Neural cell (in vitro differentiated cells): ENCODE data around the gene WDFY1. TPM values are rescaled to one million over a fixed set of nuclear protein-coding genes. Genes with fewer than 3 reads are reported as not detected.

Experiments
- H2AFZ ChIP-seq: fragments of 200-600, 300-800 bp; sonication (generic), shearing (Covaris generic); 2 replicates; pipeline ENCODE4 v1.6.0; 2014; ENCODE audit warnings: low read depth, mild to moderate bottlenecking, antibody characterized with exemption, low read length, moderate library complexity
- H3F3A ChIP-seq: fragments of 200-600 bp; shearing (Covaris generic); 2 replicates; pipeline ENCODE4 v1.6.1; 2016; ENCODE audit warnings: mild to moderate bottlenecking, moderate library complexity, mixed read lengths, antibody characterized with exemption, low read length; ENCODE audit not compliant: insufficient read depth, poor library complexity, severe bottlenecking
- H3K27ac ChIP-seq: fragments of 200-600, 300-800 bp; sonication (generic), shearing (Covaris generic); 2 replicates; pipeline ENCODE4 v1.5.1; 2014; ENCODE audit warnings: mild to moderate bottlenecking, low read length, moderate library complexity
- H3K27me3 ChIP-seq: fragments of 300-800, 200-600 bp; sonication (generic), shearing (Covaris generic); 2 replicates; pipeline ENCODE4 v1.6.0; 2014; ENCODE audit warnings: mild to moderate bottlenecking, low read depth, low read length, moderate library complexity; ENCODE audit not compliant: insufficient read depth
- H3K36me3 ChIP-seq: fragments of 300-800, 200-600 bp; sonication (generic), shearing (Covaris generic); 2 replicates; pipeline ENCODE4 v1.5.1; 2014; ENCODE audit warnings: mild to moderate bottlenecking, antibody characterized with exemption, low read length, moderate library complexity; ENCODE audit not compliant: insufficient read depth
- H3K4me2 ChIP-seq: fragments of 300-800, 200-600 bp; sonication (generic), shearing (Covaris generic); 2 replicates; pipeline ENCODE4 v1.6.0; 2014; ENCODE audit warnings: mild to moderate bottlenecking, low read length
- H3K4me3 ChIP-seq: fragments of 300-800, 200-600 bp; sonication (generic), shearing (Covaris generic); 2 replicates; pipeline ENCODE4 v1.5.1; 2014; ENCODE audit warnings: mild to moderate bottlenecking, low read length, moderate library complexity
- H3K79me2 ChIP-seq: fragments of 200-600 bp; shearing (Covaris generic); replicated peaks from 2 replicates; pipeline ENCODE4 v1.6.0; 2014; ENCODE audit warnings: mild to moderate bottlenecking, low read length, moderate library complexity; ENCODE audit not compliant: insufficient read depth
- H3K9ac ChIP-seq: fragments of 300-800, 200-600 bp; sonication (generic), shearing (Covaris generic); 2 replicates; pipeline ENCODE4 v1.6.1; 2016; ENCODE audit warnings: mild to moderate bottlenecking, low read length, mixed read lengths
- H3K9me2 ChIP-seq: fragments of 200-600 bp; shearing (Covaris generic); 2 replicates; pipeline ENCODE4 v1.6.1; 2016; ENCODE audit warnings: mild to moderate bottlenecking, low read length, mixed read lengths; ENCODE audit not compliant: insufficient read depth
- H3K9me3 ChIP-seq: fragments of 200-600, 300-800 bp; sonication (generic), shearing (Covaris generic); 2 replicates; pipeline ENCODE4 v1.6.1; 2016; ENCODE audit warnings: mild to moderate bottlenecking, mixed run types, low read length, moderate library complexity, mixed read lengths
- H4K20me1 ChIP-seq: fragments of 200-600 bp; shearing (Covaris generic); 2 replicates; pipeline ENCODE4 v1.6.1; 2016; ENCODE audit warnings: mild to moderate bottlenecking, mixed run types; ENCODE audit not compliant: insufficient read depth
- EP300 ChIP-seq: fragments of 450-650 bp; conservative IDR thresholded peaks from 2 replicates; pipeline ENCODE4 v1.6.1; 2014; ENCODE audit warnings: antibody characterized with exemption, mild to moderate bottlenecking, moderate library complexity; ENCODE audit not compliant: poor library complexity, severe bottlenecking
- EZH2 ChIP-seq: fragments of 200-600, 300-800 bp; shearing (Covaris generic), sonication (generic); IDR thresholded peaks from 2 replicates; pipeline ENCODE4 v1.6.1; 2014; ENCODE audit warnings: antibody characterized with exemption, low read length, borderline replicate concordance, mild to moderate bottlenecking; ENCODE audit not compliant: insufficient read depth, poor library complexity, severe bottlenecking
- MXI1 ChIP-seq: fragments of 450-650 bp; conservative IDR thresholded peaks from 2 replicates; pipeline ENCODE4 v1.6.1; 2014; ENCODE audit warnings: antibody characterized with exemption, mild to moderate bottlenecking; ENCODE audit not compliant: poor library complexity, severe bottlenecking
- POLR2AphosphoS5 ChIP-seq: IDR thresholded peaks from 2 replicates; pipeline ENCODE4 v1.6.1; 2012
- RAD21 ChIP-seq: fragments of 450-650 bp; conservative IDR thresholded peaks from 2 replicates; pipeline ENCODE4 v1.6.1; 2014; ENCODE audit warnings: antibody characterized with exemption, mild to moderate bottlenecking, moderate library complexity
- SMC3 ChIP-seq: fragments of 450-650 bp; conservative IDR thresholded peaks from 2 replicates; pipeline ENCODE4 v1.6.1; 2014; ENCODE audit warnings: antibody characterized with exemption, mild to moderate bottlenecking, moderate library complexity; ENCODE audit not compliant: poor library complexity
- TAF1 ChIP-seq: IDR thresholded peaks from 2 replicates; pipeline ENCODE4 v1.6.1; 2012; ENCODE audit warnings: low read depth
- polyA plus RNA-seq: library from polyadenylated mRNA; depleted of rRNA; stranded (reverse); fragments of >200 nt; gene quantifications from 2 replicates; pipeline ENCODE4 v1.2.3, GENCODE V29; 2014
- TF ChIP-seq, protein P1 (sequence below): fragments of 450-650 bp; IDR thresholded peaks from 2 replicates; pipeline ENCODE4 v1.5.1; 2014; ENCODE audit warnings: antibody characterized with exemption, mild to moderate bottlenecking, moderate library complexity; ENCODE audit not compliant: poor library complexity, severe bottlenecking
- TF ChIP-seq, protein P2 (sequence below): IDR thresholded peaks from 2 replicates; pipeline ENCODE4 v1.6.1; 2012; ENCODE audit warnings: borderline replicate concordance

The WDFY1 gene
- polyA plus RNA-seq, 1 donor from 2014 or later = 49.4 TPM

DNA sequence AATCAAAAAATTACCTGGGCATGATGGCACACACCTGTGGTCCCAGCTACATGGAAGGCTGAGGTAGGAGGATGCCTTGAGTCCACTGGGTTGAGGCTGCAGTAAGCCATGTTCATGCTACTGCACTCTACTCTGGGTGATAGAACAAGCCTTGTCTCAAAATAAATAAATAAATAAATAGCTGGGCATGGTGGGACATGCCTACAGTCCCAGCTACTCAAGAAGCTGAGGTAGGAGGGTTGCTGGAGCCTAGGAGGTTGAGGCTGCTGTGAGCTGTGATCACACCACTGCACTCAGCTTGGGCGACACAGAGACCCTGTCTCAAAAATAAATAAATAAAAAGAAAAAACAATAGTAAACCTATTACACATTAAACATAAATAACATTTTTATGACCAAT is 110.7 kb downstream of the WDFY1 start:
- Histone ChIP-seq H3K9me3 (no peaks in the 10 kb centered on the region), H2AFZ (no peak overlapping the region), H3K9ac (no peak overlapping the region), H4K20me1 (no peaks in the 10 kb centered on the region), H3K27ac (no peak overlapping the region), H3K4me2 (no peak overlapping the region), H3F3A (no peaks in the 10 kb centered on the region), H3K27me3 (peaks cover 17% of the 10 kb centered on the region), H3K4me3 (no peak overlapping the region), H3K79me2 (no peaks in the 10 kb centered on the region), H3K9me2 (no peaks in the 10 kb centered on the region), H3K36me3 (no peaks in the 10 kb centered on the region)
- no peak for TF ChIP-seq TAF1

DNA sequence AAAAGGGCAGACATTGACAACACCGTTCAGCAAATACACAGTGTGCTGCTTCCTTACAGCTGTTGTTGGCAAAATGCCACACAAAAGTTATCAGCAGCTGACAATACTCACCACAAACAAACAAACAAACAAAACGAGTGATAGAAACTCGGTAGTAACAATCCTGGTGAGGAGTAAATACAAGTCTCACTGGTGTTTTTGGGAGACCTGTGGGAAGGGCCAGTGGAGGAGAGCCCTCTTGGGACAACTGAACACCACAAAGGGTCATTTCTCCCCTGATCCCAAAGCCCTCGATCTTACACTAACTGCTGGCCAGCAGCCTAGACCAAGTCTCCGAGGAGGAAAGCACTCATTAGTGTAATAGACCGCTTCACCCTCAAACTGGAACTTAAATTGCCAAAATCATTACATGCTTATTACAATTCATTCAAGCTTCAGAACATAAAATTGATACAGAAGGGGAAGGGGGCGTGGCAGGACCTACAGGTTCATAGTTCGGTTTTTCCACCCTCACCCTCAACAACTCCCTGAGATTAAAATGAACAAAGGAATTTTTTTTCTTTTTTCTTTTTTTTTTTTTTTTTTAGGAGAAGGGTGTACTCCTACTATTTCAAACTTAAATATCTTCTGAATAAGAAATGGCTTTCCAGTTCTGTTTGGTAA is 112.8 kb downstream of the WDFY1 start:
- Histone ChIP-seq H4K20me1 (no peaks in the 10 kb centered on the region), H3F3A (no peaks in the 10 kb centered on the region), H3K4me3 (no peak overlapping the region), H2AFZ (no peak overlapping the region), H3K9me3 (no peaks in the 10 kb centered on the region), H3K27ac (no peak overlapping the region), H3K4me2 (no peak overlapping the region), H3K36me3 (no peaks in the 10 kb centered on the region), H3K9me2 (no peaks in the 10 kb centered on the region), H3K79me2 (no peaks in the 10 kb centered on the region), H3K27me3 (peaks cover 15% of the 10 kb centered on the region), H3K9ac (no peak overlapping the region)
- no peak for TF ChIP-seq POLR2AphosphoS5
- TF ChIP-seq EP300 = no peak
- TF ChIP-seq SMC3 = no peak
- TF ChIP-seq, protein P1, sequence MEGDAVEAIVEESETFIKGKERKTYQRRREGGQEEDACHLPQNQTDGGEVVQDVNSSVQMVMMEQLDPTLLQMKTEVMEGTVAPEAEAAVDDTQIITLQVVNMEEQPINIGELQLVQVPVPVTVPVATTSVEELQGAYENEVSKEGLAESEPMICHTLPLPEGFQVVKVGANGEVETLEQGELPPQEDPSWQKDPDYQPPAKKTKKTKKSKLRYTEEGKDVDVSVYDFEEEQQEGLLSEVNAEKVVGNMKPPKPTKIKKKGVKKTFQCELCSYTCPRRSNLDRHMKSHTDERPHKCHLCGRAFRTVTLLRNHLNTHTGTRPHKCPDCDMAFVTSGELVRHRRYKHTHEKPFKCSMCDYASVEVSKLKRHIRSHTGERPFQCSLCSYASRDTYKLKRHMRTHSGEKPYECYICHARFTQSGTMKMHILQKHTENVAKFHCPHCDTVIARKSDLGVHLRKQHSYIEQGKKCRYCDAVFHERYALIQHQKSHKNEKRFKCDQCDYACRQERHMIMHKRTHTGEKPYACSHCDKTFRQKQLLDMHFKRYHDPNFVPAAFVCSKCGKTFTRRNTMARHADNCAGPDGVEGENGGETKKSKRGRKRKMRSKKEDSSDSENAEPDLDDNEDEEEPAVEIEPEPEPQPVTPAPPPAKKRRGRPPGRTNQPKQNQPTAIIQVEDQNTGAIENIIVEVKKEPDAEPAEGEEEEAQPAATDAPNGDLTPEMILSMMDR = no peak
- TF ChIP-seq RAD21 = no peak
- no peak for TF ChIP-seq TAF1
- TF ChIP-seq MXI1 = no peak
- no peak for TF ChIP-seq EZH2

DNA sequence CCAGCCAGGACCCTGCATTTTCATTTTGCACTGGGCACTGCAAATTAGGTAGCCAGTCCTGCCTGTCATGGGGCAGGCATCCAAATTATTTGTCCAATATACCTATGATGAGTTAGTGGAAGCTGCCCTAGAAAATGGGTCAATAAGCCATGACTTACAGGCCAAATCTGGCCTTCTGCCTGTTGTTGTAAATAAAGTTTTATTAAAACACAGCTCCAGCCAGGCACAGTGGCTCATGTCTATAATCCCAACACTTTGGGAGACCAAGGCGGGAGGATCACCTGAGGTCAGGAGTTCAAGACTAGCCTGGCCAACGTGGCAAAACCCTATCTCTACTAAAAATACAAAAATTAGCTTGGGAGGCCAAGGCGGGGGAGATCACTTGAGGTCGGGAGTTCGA is 116.0 kb downstream of the WDFY1 start:
- H4K20me1 ChIP-seq = no peaks in the 10 kb centered on the region
- H3K9ac ChIP-seq = no peak overlapping the region
- no peaks in the 10 kb centered on the region for H3K36me3 ChIP-seq
- H3K9me2 ChIP-seq = no peaks in the 10 kb centered on the region
- H3K27ac ChIP-seq = no peak overlapping the region
- TF ChIP-seq TAF1 (no peak), POLR2AphosphoS5 (no peak), EP300 (no peak), EZH2 (no peak), RAD21 (no peak), SMC3 (no peak), MXI1 (no peak)
- TF ChIP-seq, protein P1 = no peak
- TF ChIP-seq, protein P2, sequence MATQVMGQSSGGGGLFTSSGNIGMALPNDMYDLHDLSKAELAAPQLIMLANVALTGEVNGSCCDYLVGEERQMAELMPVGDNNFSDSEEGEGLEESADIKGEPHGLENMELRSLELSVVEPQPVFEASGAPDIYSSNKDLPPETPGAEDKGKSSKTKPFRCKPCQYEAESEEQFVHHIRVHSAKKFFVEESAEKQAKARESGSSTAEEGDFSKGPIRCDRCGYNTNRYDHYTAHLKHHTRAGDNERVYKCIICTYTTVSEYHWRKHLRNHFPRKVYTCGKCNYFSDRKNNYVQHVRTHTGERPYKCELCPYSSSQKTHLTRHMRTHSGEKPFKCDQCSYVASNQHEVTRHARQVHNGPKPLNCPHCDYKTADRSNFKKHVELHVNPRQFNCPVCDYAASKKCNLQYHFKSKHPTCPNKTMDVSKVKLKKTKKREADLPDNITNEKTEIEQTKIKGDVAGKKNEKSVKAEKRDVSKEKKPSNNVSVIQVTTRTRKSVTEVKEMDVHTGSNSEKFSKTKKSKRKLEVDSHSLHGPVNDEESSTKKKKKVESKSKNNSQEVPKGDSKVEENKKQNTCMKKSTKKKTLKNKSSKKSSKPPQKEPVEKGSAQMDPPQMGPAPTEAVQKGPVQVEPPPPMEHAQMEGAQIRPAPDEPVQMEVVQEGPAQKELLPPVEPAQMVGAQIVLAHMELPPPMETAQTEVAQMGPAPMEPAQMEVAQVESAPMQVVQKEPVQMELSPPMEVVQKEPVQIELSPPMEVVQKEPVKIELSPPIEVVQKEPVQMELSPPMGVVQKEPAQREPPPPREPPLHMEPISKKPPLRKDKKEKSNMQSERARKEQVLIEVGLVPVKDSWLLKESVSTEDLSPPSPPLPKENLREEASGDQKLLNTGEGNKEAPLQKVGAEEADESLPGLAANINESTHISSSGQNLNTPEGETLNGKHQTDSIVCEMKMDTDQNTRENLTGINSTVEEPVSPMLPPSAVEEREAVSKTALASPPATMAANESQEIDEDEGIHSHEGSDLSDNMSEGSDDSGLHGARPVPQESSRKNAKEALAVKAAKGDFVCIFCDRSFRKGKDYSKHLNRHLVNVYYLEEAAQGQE = no peak
- H3K4me2 ChIP-seq = no peak overlapping the region
- H3F3A ChIP-seq = no peaks in the 10 kb centered on the region
- H2AFZ ChIP-seq = no peak overlapping the region
- no peaks in the 10 kb centered on the region for H3K79me2 ChIP-seq
- no peak overlapping the region for H3K4me3 ChIP-seq
- no peaks in the 10 kb centered on the region for H3K27me3 ChIP-seq
- H3K9me3 ChIP-seq = no peaks in the 10 kb centered on the region
